Body of pancreas (tissue), 4 donors: ENCODE data around the gene TADA2A.

Experiments
- POLR2A ChIP-seq, 3 donors: fragments of 450-650 bp; IDR thresholded peaks; one replicate each; pipeline ENCODE4 v1.6.1; 2016; ENCODE audit warnings: antibody characterized with exemption in 3 of 3, mild to moderate bottlenecking in 2 of 3
- TF ChIP-seq, protein P1 (sequence below), 7 experiments: fragments of 450-650 bp in 4 of 7; fragments of 200-600 bp in 3 of 7; sonication (generic) in 3 of 7; IDR thresholded peaks; one replicate each; pipeline ENCODE4 v1.5.1; 2016 to 2019; ENCODE audit warnings: antibody characterized with exemption in 7 of 7

DNA sequence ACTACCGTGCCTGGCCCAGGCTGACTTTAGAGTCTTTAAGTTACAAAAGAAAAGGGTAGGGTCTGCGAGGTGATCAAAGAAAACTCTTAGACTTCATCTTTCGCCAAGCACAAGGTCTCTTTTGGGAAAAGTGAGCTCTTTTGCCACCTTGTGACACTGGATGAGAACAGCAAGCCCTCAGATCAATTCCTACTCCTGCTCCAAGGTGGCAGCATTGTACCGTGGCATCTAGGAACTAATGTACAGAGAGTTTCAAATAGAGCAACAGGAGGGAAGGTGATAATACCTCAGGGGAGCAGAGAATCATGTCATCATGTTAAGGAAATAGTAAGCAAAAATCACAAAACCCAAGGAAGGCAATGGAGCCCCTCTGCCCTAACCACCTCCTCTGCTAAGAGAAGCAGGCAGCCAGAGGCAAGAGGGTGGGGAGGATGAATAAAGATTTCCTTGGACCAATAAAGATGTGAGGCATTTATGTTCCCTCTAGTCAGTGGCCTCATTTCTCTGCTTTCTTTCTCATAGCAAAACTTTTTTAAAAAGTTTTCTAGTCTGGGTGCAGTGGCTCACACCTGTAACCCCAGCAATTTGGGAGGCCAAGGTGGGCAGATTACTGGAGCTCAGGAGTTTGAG lies 33.0 kb upstream of the TADA2A start:
- TF ChIP-seq, protein P1, sequence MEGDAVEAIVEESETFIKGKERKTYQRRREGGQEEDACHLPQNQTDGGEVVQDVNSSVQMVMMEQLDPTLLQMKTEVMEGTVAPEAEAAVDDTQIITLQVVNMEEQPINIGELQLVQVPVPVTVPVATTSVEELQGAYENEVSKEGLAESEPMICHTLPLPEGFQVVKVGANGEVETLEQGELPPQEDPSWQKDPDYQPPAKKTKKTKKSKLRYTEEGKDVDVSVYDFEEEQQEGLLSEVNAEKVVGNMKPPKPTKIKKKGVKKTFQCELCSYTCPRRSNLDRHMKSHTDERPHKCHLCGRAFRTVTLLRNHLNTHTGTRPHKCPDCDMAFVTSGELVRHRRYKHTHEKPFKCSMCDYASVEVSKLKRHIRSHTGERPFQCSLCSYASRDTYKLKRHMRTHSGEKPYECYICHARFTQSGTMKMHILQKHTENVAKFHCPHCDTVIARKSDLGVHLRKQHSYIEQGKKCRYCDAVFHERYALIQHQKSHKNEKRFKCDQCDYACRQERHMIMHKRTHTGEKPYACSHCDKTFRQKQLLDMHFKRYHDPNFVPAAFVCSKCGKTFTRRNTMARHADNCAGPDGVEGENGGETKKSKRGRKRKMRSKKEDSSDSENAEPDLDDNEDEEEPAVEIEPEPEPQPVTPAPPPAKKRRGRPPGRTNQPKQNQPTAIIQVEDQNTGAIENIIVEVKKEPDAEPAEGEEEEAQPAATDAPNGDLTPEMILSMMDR (IDR thresholded peaks at IDR 0.05), result peak; percentile 89 to 100 (median 99)
- no peak for TF ChIP-seq POLR2A (IDR thresholded peaks at IDR 0.05)
